Stimulated activated CD8-positive, alpha-beta memory T cell treated with anti-CD3 and anti-CD28 coated beads, Interleukin-4, amount 100 ng/mL, for 4 hours (primary cell): Measurements from ENCODE around the gene FARS2.
"Not testable (repeated sequence)": the region's sequence is repeated elsewhere in the genome, so short reads cannot be mapped to it uniquely, and the experiment has no call there.

Experiments
- DNase-seq, 2 donors: peaks; one replicate each; pipeline ENCODE4 v3.0.0-alpha.2; 2020; ENCODE audit warnings: low read depth in 2 of 2, low spot score in 1 of 2

Gene FARS2

DNA sequence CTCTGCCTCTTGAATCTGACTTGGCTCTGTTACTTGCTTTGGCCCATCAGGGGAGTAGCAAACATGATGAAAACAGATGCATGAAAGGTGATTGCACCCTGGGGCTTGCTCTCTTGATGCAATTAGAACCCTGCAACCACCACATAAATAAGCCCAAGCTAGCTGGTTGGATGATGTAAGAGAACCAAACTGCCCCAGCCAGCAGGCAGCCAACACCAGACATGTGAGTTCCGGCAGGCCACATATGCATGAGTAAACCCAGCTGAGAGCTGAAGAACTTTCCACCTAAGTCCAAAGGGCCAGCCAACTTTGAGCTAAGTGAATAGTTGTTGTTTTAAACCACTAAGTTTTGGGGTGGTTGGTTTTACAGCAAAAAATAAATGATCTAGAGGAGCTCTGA lies 268.4 kb downstream of the FARS2 start:
- no peak for DNase-seq

DNA sequence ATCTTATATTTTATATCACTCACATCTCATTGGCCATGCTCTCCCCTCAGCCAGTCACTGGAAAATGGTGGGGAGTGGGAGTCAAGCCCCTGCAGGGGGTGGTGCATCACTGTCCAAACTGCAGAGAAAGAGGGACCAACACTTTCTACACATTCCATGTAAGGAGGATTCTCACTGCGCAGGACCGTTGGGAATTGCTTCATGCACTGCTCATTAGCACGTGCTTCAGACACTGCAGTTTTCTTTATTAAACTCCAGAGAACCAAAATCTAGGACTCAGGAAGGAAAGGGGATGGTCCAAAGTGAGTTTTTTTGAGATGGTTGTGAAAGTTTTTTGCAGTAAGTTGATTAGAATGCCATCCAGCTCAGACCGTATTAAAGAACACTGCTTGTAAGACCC lies 269.8 kb downstream of the FARS2 start:
- no peak for DNase-seq

DNA sequence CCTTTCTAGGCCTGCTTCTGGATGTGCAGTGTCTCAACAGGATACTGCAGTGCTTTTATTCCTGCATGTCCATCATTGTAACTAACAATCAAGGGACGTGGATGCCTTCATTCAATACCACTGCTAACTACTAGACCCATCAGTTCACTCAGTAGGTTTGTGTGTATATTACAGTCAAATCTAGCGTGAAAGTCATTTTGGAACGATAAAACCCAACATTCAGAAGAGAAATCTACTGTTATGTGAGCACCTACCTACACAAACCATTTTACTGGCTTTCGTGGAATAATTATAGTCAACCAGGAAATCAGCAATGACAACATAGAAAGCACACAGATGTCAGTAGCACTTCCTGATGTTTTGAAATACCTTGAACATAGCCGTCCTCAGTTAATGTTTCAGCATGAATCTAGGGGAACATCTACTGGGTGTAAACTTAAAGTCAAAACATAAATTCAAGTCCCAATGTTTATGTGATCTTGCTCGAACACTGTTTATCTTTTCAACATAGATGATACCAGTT lies 270.6 kb downstream of the FARS2 start:
- no peak for DNase-seq

DNA sequence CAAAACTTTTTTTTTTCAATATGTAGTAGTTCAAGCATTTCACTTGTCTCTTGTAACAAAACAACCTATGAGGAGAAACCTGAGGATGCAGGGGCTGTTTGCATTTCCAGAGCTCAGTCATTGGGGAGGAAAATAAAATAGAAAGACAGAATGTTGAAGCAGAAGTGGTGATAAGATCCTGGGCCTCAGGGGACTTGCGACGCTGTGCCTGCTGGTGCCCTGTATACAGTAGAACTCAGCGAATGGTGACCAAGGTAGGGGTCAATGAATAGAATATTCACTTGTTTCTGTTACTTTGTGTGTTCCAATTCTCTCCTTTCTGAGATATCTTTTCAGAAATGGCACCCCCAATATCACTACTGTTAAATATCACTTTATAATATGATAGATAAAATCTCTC lies 271.6 kb downstream of the FARS2 start:
- no peak for DNase-seq

DNA sequence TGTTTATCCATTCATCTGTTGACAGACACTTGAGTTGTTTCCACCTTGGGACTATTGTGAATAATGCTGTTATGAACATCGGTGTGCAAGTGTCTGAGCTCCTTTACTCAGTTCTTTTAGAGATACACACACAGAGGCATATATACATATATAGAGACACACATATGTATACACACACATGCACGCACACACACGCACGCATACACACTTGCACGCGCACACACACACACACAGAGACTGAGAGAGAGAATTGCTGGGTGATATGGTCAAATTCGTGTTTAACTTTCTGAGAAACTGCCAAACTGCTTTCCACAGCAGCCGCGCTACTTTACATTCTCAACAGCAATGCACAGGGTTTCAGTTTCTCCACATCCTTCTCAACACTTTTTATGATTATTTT lies 273.3 kb downstream of the FARS2 start:
- DNase-seq = no peak

GRCh38 chr6:5536644-5537043 lies 275.3 kb downstream of the FARS2 start:
- DNase-seq = no peak

DNA sequence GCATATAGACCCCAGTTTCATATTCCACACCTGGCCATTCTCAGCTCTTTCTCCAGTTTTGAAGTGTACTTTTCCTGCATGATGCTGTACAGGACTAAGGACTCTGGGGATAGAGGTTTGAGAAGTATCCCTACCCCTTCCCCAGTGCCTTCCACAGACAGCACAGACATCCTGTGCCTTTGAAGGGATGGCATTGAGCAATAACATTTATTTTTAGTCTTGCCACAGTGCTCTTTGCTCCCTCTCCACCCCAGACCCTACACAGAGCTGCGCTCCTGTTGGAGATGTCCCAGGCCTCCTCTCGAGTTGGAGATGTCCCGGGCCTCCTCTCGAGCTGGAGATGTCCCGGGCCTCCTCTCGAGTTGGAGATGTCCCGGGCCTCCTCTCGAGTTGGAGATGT lies 275.8 kb downstream of the FARS2 start:
- DNase-seq = no peak

GRCh38 chr6:5537967-5538366 lies 276.7 kb downstream of the FARS2 start:
- DNase-seq = no peak

GRCh38 chr6:5540370-5540769 lies 279.1 kb downstream of the FARS2 start:
- no peak for DNase-seq

DNA sequence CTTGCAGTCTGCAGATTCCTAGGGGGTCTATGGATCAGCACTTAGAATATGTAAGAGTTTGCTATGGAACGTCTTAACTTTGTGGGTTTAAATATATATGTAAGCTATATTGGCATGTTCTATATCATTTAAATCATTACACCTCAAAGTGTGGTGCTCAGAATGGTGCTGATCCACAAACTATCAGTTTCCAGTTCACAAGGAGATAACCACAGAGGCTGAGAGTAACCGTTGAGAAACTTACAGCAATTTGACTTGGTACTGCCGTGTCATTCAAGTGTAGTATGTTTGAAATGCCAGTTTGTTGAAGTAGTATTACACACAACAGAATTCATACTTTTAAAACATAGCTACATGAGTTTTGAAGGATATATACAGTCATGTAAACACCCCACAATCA lies 279.7 kb downstream of the FARS2 start:
- no peak for DNase-seq

GRCh38 chr6:5541751-5542432 lies 280.6 kb downstream of the FARS2 start:
- DNase-seq = no peak

- DNase-seq = no peak
These were observed 286.2 kb downstream of the FARS2 start for GRCh38 chr6:5547556-5547955.

DNA sequence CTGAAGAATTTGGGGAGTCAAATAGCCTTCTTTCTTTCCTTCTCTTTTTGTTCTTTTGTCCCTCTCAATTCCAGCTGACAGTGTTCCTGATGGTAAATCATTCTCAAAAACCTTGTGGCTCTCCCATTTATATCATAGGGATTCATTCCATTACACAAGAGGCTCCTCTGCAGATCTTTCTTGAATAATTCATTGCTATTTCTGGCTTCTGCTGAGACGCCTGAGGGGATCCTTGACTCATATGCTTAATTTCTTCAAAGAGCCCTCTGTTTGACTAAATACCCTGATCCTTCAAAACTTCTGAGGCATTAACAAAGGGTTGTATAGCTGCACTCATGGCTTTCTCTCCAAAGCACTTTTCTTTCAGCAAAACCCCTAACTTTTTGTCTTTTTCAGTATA lies 289.3 kb downstream of the FARS2 start:
- no peak for DNase-seq

DNA sequence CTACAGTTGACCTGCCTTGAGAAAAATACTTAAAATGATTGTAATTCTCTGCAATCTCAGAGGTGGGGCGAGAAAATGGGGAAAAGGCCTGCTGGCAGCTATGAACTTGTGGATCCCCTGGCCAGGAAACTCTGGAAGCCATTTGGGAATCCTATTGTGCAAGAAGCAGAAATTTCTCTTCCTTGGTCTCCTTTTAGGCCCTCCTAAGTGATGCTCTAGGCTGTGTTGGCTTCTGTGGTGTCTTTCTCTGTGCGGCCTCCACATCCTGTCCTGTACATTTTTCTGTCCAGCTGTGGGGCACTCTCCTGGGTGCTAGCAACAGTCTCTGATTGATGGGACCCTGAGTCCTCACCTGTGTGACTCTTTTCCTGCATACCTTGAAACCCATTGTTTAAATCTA lies 290.9 kb downstream of the FARS2 start:
- DNase-seq = no peak

DNA sequence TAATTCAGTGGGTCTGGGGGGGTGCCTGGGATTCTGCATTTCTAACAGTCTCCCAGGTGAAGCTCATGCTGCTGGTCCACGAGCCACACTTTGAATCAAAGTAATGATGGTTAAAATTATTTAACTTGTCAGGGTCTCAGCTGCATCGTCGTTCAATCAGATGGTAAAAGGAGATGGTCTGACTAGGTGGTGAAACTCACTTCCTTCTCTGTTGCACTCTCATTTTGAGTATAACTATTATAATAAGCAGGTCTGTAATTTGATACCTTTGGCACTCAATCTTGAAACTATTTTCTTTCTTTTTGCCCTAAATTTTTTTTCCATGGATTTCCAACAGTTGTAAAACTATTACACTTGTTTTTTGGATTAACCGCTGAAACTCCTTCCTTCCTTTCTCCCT lies 292.5 kb downstream of the FARS2 start:
- no peak for DNase-seq

GRCh38 chr6:5554226-5554625 lies 292.9 kb downstream of the FARS2 start:
- no peak for DNase-seq

DNA sequence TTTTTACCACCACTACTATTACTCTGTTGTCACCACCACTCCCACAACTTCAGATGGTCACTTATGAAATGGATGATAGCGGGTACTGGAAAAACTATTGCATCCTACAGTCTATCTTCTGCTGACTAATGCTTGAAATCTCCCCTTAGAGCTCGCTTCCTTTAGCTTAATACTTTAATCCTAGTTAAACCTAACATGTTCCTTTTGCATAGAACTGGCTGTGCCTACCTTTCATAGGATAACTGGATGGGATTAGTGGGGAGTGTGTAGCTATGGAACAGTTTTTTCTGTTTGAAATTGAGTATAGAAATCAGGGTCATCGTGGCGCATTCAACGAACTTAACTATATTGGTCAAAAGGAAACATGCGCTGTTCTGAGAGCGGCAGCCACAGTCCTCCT lies 294.7 kb downstream of the FARS2 start:
- DNase-seq = no peak

DNA sequence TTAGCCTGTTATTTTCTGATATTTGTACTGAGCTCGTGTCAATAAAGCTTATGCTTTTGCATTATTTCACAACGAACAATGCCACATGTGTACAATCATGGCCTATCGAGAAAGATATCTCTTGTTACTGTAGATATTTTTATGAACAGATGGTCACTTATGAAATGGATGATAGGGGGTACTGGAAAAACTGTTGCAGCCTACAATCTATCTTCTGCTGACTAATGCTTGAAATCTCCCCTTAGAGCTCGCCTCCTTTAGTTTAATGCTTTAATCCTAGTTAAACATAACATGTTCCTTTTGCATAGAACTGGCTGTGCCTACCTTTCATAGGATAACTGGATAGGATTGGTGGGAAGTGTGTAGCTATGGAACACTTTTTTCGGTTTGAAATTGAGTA lies 296.2 kb downstream of the FARS2 start:
- no peak for DNase-seq

- no peak for DNase-seq
These were observed 298.3 kb downstream of the FARS2 start for GRCh38 chr6:5559651-5560050.

- DNase-seq = no peak
These were observed 301.0 kb downstream of the FARS2 start for GRCh38 chr6:5562277-5562676.

DNA sequence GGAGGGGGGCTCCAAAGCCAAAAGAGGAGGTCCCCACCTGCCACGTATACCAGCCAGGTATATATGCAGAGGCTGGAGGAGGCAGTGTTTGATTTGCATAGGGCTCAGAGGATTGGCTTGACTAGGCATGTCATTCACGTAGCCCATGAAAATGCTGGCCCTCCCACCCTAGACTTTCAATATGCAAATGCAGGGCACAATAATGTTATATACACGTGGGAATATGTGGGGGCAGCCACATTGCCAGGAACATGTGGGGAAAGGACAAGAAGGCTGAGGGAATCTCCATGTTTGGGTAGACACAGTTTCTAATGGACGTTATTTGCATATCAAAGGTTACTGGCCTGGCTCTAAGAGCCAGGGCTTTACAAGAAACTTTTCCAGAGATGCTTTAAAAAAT lies 301.8 kb downstream of the FARS2 start:
- no peak for DNase-seq

GRCh38 chr6:5564746-5565145 lies 303.4 kb downstream of the FARS2 start:
- DNase-seq = not testable (repeated sequence)

- no peak for DNase-seq
These were observed 304.7 kb downstream of the FARS2 start for GRCh38 chr6:5565971-5566370.
